Epithelial cell of esophagus (primary cell): ENCODE measurements around the gene MTRF1.
"Not testable (repeated sequence)": the region's sequence is repeated elsewhere in the genome, so short reads cannot be mapped to it uniquely, and the experiment has no call there.

Experiments used
- DNase-seq: peaks from one replicate; pipeline ENCODE4 v3.0.0; 2010; ENCODE audit warnings: low read depth
- H3K4me3 ChIP-seq: 2 replicates; pipeline ENCODE4 v1.5.1; 2011; ENCODE audit warnings: mild to moderate bottlenecking, low read length, control low read depth
- CTCF ChIP-seq: IDR thresholded peaks from 2 replicates; pipeline ENCODE4 v1.5.1; 2011; ENCODE audit warnings: low read depth, mild to moderate bottlenecking, low read length, control low read depth, inconsistent platforms; ENCODE audit not compliant: insufficient read depth; ENCODE audit errors: missing control alignments

MTRF1 gene

GRCh38 chr13:41182231-41182630, 81.1 kb downstream of the MTRF1 start:
- no peak for TF ChIP-seq CTCF
- no peak overlapping the region for H3K4me3 ChIP-seq
- DNase-seq, result peak; percentile 85

GRCh38 chr13:41179593-41180250, 83.7 kb downstream of the MTRF1 start:
- TF ChIP-seq CTCF, result no peak
- DNase-seq, result peak; percentile 74

GRCh38 chr13:41178040-41178439, 85.3 kb downstream of the MTRF1 start:
- peak; percentile 13 for DNase-seq
- no peak for TF ChIP-seq CTCF
- H3K4me3 ChIP-seq, result no peak overlapping the region

More at GRCh38 chr13:41179593-41180250, 83.7 kb downstream of the MTRF1 start:
- H3K4me3 ChIP-seq, result no peak overlapping the region

- peak; percentile 38 for DNase-seq
These were observed 85.8 kb downstream of the MTRF1 start for GRCh38 chr13:41177616-41178015.

GRCh38 chr13:41175576-41175975, 87.8 kb downstream of the MTRF1 start:
- DNase-seq, H3K4me3 ChIP-seq: not testable (repeated sequence)

More at GRCh38 chr13:41177616-41178015, 85.8 kb downstream of the MTRF1 start:
- no peak for TF ChIP-seq CTCF
- no peak overlapping the region for H3K4me3 ChIP-seq
